GM23248 (cell line): ENCODE results near the gene HRH3.

ENCODE experiments used
- EZH2 ChIP-seq: fragments of 200-600 bp; sonication (generic); IDR thresholded peaks from 2 replicates; pipeline ENCODE4 v1.6.1; 2018; ENCODE audit warnings: antibody characterized with exemption, mild to moderate bottlenecking; ENCODE audit not compliant: insufficient read depth, poor library complexity, severe bottlenecking
- EZH2phosphoT487 ChIP-seq: fragments of 200-600 bp; sonication (generic); IDR thresholded peaks from 2 replicates; pipeline ENCODE4 v1.6.1; 2018; ENCODE audit warnings: antibody characterized with exemption, moderate library complexity, mild to moderate bottlenecking, low read depth; ENCODE audit not compliant: insufficient read depth

DNA sequence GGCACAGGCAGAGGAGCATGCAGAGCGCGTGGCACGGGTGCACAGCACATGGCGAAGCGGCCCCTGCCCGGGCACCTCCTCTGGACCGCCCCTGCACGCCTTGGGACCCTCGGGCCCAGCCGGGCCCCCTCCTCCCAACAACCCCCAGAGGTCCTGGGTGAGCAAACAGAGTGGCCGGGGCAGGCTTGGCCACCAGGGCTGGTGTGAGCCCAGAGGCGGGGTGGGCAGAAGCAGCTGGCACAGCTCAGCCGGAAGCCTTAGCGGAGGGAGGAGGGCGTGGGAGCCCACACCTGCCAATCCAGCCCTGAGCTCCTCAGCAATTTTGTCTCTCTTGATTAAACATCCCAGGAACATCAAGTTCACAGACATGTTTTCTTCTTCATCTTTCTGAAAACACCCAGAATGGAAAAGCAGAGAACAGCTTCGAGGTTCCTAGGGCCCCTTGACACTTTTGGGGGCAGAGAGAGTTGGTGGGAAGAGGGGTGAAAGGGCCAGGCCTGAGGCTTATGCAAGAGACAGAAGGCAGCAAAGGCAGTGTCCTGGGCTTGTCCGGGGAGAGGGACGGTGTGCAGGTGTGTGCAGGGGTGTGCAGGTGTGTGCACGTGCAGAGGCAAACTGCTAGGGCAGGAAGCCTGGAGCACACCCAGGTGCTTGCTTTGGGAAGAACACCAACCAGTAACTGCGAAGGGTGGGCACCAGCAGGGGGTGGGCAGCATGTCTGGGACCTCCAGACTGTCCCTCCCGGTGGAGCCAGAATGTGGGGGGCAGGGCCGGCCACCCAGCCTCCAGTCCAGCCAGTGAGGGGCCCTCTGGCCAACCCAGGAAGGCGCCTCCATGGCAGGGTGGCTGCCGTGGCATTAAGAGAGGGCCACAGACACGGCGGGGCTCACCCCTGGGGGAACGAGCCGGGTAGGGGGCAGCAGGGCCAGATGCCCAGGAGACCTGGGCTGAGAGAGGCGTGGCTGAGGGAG, 4.8 kb downstream of the HRH3 start:
- TF ChIP-seq EZH2, result no peak
- no peak for TF ChIP-seq EZH2phosphoT487
